AG10803 (cell line): ENCODE results near the gene HSPA1B.
A peak's percentile ranks its signal among the peaks of the same experiment; 100 is the strongest.
"Not testable (repeated sequence)": the region's sequence is repeated elsewhere in the genome, so short reads cannot be mapped to it uniquely, and the experiment has no call there.

Experiments used
- DNase-seq: peaks from one replicate; pipeline ENCODE4 v3.0.0; 2010; ENCODE audit warnings: low read depth
- H3K4me3 ChIP-seq: 2 replicates; pipeline ENCODE4 v1.5.1; 2011; ENCODE audit warnings: mild to moderate bottlenecking, low read length, control low read depth
- TF ChIP-seq, protein P1 (sequence below): conservative IDR thresholded peaks from 2 replicates; pipeline ENCODE4 v1.5.1; 2011; ENCODE audit warnings: mild to moderate bottlenecking, low read length, control low read depth, inconsistent platforms

The HSPA1B gene

DNA sequence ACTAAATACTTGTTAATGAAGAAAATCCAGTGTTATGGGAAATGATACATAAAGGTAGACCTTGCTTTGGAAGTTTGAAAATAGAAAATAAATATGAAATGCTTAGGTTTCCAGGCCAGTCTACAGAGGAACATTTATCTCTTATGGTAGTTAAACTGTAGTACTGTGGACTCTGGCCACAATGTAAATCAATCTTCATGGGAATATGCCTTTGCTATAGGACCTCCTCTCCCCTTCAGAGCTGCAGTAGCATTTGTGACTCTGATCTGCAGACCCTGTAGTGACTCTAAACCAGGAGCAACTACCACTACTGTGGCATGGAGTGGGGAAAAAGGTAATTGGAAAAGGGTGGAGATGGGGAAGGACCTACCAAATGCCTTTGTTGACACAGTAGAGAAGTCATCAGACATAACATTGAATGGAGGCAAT lies 7.7 kb upstream of the HSPA1B start:
- no peak overlapping the region for H3K4me3 ChIP-seq
- no peak for DNase-seq
- TF ChIP-seq, protein P1, sequence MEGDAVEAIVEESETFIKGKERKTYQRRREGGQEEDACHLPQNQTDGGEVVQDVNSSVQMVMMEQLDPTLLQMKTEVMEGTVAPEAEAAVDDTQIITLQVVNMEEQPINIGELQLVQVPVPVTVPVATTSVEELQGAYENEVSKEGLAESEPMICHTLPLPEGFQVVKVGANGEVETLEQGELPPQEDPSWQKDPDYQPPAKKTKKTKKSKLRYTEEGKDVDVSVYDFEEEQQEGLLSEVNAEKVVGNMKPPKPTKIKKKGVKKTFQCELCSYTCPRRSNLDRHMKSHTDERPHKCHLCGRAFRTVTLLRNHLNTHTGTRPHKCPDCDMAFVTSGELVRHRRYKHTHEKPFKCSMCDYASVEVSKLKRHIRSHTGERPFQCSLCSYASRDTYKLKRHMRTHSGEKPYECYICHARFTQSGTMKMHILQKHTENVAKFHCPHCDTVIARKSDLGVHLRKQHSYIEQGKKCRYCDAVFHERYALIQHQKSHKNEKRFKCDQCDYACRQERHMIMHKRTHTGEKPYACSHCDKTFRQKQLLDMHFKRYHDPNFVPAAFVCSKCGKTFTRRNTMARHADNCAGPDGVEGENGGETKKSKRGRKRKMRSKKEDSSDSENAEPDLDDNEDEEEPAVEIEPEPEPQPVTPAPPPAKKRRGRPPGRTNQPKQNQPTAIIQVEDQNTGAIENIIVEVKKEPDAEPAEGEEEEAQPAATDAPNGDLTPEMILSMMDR: no peak

DNA sequence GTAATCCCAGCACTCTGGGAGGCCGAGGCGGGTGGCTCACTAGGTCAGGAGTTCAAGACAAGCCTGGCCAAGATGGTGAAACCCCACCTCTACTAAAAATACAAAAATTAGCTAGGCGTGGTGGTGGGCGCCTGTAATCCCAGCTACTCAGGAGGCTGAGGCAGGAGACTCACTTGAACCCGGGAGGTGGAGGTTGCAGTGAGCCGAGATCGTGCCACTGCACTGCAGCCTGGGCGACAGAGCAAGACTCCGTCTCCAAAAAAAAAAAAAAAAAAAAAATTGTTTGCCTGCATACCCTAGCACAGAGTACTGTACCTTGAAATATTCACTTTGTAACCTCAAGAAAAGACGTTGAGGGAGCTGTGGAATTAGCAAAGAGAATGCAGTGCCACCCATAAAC lies 7.1 kb upstream of the HSPA1B start:
- H3K4me3 ChIP-seq, DNase-seq: not testable (repeated sequence)

DNA sequence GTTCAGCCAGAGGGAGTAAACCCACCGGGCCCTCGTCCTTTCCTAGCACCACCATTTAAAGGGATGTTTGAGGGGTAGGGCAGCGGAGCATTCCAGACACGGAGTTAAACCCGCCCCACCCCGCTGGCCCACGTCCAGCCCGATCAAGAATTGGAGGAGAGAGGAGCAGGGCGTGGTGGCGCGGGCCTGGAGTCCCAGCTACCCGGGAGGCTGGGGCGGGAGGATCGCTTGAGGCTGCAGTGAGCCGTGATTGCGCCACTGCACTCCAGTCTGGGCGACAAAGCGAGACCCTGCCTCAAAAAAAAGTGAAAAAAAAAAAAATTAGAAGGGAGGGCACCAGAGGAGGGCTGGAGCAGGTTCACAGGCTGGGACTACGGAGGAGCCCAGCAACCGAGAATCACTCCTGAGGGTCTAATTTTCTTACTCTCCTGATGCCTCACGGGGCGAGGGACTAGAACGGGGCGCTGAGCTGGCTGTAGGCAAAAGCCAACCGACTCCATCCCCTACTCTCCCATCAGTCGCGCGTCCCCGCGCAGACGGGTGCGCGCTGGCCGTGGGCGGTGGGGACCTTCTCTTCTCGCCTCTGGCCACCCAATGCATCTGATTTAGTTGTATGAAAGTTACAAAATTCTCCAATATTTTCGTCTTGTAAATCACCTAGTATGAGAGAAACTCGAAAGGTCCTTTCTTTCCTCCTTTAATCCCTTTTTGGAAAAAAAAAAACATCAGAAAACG lies 6.1 kb upstream of the HSPA1B start:
- TF ChIP-seq, protein P1: no peak
- DNase-seq: peak; percentile 30
- H3K4me3 ChIP-seq: peak overlapping the region; percentile 75

DNA sequence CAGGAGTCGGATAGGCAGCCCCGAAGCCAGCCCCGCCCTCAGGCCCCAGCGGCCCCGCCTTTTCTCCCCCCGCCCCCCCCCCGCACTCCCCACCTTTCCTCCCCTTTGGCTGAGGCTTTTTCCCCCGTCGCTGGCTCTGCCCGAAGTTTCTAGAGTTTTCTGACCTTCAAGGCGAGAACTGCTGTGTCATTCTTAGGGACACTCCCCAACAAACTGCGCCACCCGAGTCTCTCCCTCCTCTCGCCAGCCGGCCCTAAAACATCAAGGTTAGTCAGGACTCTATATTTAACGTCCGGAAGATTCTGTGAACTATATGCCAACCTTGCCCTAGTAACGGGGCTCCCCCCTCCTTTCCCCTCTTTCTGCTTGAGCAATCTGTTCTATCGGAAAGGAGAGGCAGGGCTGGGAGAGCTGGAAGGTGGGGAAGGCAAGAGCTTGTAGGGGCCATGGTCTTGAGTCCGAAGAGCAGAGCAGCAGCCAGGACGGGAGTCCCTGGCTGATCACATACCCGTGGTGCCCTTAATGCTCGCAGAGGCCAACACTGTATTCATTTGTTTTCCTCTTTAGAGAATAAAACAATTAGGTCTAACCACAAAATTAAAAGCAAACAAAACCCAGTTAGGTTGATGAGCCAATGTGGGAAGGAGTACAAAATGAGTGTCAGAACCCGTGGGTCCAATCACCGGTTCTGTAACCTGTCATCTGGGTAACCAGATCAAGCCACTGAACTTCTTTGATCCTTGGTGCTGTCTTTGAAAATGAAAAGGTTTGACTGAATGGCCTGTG lies 5.3 kb upstream of the HSPA1B start:
- DNase-seq: peak; percentile 87
- H3K4me3 ChIP-seq: peak overlapping the region; percentile 75

DNA sequence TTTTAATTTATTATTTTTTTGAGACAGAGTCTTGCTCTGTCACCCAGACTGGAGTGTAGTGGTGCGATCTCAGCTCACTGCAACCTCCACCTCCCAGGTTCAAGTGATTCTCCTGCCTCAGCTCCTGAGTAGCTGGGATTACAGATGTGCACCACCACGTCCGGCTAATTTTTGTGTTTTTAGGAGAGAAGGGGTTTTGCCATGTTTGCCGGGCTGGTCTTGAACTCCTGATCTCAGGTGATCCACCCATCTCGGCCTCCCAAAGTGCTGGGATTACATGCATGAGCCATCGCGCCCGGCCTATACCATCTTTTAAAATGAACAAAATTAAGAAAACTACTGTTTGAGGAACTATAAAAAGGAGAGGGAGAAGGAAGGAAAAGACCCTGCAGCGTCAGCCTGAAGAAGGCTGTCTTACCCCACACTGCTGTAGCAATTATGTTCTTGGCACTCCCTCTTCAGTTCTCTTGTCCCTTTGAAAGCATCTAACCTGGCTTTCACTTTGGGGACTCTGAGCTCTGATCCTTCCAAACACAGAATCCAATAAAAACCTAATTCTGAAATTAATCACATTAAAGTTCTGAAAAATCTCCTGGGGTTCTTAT lies 3.8 kb upstream of the HSPA1B start:
- DNase-seq, H3K4me3 ChIP-seq: not testable (repeated sequence)

More for the DNA sequence above, 5.3 kb upstream of the HSPA1B start:
- TF ChIP-seq, protein P1: no peak

DNA sequence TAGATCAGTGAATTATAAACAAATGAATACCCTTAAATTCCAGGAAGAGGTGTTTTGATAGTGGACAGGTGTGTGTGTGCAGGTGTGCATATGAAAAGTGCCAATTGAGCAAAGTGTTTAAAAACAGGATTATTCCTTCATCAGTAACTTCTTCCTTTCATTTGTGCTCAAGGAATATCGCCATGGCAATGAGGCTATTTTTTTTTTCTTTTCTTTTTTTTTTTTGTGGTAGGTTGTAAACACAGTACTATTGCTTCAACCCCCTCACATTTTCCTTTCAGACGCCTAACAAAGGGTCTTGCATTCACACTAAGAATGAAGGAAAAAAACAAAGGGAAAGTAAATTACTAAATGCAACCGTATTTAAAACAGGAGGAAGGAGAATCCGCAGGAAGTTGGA lies 2.0 kb upstream of the HSPA1B start:
- TF ChIP-seq, protein P1: no peak
- no peak overlapping the region for H3K4me3 ChIP-seq
- no peak for DNase-seq

DNA sequence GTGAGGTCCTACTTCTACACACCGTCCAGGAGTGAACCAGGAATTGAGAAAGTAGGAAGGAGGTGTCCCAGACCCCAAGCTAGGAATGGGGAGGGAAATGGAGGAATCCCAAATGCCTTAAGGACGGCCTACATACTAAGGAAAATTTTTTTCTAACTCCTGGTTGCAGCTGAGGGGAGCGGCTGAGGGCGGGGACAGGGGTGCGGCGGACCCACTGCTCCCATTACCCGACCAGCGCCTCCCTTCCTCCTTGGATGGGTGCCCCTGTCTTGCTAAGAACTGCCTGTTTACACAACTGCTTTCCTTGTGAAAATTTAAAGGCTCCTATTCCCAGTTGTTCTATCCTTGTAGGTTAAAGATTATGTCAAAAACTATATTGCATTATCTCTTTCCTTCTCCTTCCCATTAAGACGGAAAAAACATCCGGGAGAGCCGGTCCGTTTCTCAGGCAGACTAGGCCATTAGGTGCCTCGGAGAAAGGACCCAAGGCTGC lies 699 bp upstream of the HSPA1B start:
- peak overlapping the region; percentile 88 for H3K4me3 ChIP-seq
- TF ChIP-seq, protein P1: no peak
- DNase-seq: peak; percentile 92
